HG02981 (cell line): ENCODE measurements around the gene XAF1.
"Not testable (repeated sequence)": the region's sequence is repeated elsewhere in the genome, so short reads cannot be mapped to it uniquely, and the experiment has no call there.

Source experiments
- ATAC-seq: cut with Tn5 transposase; IDR thresholded peaks from one replicate; pipeline ENCODE4 v1.9.1; 2021; ENCODE audit warnings: mild to moderate bottlenecking, moderate library complexity; ENCODE audit not compliant: unreplicated experiment

XAF1 gene

DNA sequence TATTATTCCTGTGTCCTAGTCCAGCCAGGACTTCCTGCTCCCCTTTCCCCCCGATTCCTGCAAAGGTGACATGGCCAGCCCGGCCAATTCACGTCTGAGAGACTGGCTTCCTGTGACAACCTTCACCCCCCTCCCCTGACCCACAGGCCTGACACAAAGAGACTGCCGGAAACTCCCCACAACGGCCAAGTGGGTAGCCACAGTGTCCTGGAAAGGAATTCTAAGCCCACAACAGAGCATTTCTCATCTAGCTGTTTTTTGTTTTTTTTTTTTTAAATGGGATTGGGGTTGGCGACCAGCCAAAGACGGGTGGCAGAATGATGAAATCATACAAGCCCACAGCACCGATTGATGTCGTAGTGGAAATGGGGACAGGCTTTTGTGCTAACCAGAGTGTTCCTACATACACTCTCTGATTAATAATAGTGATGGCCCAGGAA is 2.8 kb upstream of the XAF1 start:
- ATAC-seq: no peak

DNA sequence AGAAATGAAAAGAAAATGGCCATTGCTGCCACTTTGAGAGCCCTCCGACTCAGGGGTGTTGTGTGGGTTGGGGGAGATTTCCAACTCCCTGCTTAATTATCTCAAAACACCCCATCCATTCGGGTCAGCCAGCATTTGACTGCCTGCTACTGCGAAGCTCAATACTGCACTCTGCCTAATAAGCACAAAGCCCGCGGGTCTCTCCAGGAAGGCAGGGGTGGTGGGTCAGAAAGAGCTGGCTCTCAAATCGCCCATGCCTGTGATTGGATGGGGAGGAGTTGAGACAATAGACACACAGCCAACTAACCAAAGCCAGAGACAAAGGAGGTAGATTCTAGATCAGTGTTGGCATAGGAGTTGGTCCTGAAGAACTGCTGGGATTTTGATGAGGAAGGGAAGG is 2.3 kb upstream of the XAF1 start:
- no peak for ATAC-seq

DNA sequence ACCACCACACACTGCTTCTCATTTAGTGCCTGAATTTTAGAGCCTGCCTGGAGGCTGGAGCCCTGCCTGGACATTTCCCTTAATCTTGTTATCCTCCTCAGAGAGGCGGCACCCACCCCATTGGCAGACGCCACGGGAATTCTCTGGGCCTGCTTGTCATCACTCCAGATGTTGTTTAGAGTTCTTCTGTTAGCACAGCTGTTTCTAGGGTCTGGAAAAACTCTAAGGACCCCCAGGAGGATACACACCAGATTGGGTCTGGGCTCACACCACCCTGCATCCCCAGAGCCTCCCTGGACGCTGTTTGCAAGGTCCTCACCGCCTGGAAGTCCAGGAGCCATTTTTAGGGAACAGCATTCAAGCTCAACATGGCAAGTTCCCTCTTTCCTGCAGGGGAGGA is 565 bp upstream of the XAF1 start:
- ATAC-seq: no peak

DNA sequence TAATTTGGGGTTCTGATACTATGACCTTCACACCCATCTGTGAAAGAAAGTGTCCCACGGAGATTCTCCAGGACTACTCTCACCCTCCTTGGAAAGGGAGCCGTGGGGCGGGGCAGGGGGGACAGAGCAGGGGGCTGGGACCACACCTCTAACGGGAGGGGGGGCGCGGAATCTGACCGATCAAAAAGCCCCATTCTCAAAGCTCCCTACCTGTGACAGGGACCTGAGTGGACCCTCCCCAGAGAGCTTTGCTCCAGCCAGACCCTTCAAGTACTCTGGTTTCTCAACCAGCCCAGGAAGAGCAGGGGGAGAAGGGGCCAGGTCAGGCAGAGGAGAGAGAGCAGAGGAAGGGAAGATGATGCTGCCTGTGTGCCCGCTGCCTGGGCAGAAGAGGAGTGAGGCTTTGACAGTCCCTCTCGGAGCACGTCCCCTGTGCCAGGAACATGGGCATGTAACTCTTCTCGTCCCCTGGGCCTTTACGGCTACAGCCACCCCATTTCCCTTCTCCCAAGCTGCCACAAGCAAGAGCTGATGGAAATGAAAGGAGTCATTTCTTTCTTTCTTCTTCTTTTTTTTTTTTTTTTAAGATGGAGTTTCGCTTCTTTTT is 682 bp downstream of the XAF1 start:
- ATAC-seq: no peak

DNA sequence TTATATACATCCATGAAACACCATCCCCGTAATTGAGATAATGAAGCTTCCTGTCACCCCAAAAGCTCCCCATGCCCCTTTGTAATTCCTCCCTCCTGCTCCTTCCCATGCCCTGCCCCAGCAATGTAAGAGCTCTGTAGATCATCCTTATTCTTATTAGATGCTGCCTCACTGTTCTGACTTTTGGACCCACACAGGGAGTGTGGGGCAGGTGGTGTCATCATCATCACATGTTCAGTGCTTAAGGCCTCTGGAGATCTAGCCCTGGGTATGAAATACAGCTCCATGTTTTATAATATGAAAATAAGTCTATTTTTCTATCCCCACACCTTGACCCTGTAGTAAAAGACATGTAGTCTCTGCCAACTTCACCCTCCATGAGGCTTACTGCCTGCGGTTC is 1.9 kb downstream of the XAF1 start:
- ATAC-seq: no peak

DNA sequence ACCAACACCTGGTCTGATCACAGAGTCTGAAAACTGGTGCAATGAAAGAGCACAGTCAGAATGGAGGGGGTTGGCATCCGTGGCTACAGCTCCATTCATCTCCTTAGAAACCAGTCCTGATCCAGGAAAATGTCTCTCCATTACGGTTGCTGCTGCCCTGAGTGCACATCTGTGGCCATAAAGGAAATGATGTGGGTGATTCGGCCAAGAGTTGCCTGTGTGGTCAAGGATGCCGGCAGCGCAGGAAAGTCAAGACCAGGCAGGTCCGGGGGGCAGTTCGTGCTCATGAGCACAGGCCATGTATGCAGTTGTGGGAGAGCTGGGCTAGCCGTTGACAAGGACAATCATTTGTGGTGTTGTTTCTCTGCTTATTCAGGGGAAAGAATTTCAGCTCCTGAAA is 5.9 kb downstream of the XAF1 start:
- ATAC-seq: no peak

DNA sequence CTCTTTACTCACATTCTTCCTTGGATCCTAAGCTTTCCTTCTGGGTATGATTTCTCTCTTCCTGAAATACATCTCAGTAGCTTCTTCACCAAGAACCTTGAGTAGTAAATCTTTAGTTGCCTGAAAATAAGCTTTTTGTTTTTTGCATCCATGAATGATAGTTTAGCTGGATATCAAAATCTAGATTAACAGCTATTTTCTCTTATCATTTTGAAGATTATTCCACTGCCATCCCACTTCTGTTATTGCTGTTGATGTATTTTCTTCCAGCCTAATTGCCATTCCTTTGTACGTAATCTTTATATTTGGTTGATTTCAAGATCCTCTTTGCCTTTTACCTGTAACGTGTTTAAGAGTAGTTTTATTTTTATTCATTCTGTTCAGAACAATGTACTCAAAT is 12.6 kb downstream of the XAF1 start:
- no peak for ATAC-seq

DNA sequence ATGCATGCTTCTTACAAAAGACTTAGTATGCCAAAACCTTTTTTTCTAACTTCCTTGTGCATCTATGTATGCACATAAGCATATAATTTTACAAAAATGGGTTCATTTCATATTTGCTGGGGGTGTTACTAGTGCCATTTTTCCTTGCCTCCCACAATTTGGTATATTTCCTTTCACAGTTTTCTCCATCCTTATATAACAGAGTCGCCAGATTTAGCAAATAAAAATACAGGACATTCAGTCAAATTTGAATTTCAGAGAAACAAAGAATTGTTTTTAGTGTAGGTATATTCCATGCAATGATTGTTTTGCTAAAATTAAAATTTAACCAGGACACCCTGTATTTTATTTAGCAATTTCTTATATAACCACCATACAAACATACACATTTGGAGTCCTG is 16.2 kb downstream of the XAF1 start:
- ATAC-seq: no peak

DNA sequence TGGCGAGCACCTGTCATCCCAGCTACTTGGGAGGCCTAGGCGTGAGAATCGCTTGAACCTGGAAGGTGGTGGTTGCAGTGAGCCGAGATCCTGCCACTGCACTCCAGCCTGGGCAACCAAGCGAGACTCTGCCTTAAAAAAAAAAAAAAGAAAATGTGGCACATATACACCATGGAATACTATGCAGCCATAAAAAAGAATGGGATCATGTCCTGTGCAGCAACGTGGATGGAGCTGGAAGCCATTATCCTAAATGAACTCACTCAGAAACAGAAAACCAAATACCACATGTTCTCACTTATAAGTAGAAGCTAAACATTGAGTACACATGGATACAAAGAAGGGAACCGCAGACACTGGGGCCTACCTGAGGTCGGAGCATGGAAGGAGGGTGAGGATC is 19.1 kb downstream of the XAF1 start:
- not testable (repeated sequence) for ATAC-seq

DNA sequence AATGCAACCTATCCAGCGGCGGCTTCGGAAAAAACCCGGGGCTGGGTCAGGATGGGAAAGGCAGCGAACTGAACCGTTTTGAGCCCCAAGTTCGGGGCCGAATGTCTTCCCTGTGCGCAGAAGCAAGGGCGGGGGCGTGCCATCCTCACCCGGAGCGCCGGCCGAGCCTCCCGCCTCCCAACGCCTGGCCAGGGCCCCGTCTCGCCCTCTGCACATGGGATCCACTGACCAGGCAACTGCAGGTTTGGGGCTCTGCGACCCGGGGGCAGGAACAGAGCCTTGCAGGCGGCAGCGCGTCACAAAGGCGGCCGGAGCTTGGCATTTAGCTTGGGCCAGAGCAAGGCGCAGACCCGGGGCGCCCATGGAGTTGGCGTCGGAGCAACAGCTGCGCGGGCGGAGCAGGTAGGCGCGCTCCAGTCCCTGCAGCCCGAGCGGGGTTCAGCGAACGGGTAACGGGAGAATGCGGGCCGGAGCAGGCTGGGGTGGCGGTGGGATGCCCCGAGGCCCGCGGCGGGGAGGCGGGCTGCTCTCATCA is 20.1 kb downstream of the XAF1 start, which contains the start of gene FBXO39:
Gene FBXO39, plus strand, starts transcription at position 345 of the 535 bp plus-strand sequence. CDS start 3,654 bp downstream, outside the sequence.
- no peak for ATAC-seq

DNA sequence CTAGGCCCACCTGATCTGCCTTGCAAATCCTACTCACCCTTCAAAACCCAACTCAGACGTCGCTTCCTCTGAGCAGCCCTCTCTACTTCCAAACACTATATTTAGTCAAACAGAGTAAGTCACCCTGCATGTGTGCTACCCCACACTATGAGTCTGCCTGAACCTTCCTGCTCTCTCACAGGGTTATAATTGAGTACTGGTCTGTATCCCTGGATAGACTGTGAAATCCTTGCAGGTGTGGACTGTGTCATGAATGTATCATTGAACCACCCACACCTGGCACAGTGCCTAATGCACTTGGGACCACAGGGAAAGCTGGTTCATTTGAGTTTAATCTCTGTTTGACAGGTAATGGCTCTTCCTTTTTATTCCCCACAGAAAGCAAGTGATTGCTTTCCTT is 23.6 kb downstream of the XAF1 start:
- no peak for ATAC-seq

DNA sequence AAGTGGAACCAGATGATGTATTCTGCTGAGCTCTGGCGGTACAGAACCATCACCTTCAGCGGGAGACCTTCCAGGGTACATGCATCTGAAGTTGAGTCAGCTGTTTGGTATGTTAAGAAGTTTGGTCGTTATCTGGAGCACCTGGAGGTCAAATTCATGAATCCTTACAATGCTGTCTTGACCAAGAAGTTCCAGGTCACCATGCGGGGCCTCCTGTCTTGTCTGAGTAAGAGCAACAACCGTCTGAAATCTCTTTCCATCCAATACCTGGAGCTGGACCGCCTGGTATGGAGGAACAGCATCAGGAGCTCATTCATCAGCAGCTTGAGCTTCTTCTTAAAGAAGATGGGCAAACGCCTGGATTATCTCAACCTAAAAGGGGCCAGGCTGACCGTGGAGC is 24.2 kb downstream of the XAF1 start:
- ATAC-seq: no peak

DNA sequence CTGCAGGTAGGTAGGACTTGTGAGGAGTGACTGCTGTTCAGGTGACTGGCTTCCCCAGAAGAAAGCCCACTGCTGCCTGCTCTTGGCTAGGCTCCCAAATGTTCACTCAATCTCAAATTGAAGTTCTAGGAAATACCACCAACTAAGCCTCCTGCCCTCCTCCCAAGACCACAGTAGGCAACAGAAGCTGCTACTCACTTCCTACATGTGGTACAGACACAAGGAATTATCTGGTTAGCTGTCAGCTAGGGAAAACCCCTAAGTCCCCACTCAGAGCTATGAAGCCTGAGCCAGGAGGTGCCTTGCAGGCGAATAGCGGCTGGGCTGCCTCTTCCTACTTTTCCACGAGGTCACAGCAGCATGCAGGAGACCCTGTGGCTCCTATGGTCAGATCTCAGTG is 25.0 kb downstream of the XAF1 start:
- no peak for ATAC-seq

DNA sequence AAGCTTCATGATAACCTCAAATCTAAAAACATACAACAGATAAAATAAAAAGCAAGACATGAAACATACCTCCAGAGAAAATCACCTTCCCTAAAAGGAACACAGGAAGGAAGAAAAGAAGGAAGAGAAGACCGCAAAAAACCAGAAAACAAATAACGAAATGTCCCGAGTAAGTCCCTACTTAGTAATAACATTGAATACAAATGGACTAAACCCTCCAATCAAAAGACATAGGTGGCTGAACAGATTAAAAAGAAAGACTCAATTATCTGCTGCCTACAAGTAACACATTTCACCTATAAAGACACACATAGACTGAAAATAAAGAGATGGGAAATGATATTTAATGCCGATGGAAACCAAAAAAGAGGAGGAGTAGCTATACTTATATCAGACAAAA is 26.4 kb downstream of the XAF1 start:
- ATAC-seq: no peak

DNA sequence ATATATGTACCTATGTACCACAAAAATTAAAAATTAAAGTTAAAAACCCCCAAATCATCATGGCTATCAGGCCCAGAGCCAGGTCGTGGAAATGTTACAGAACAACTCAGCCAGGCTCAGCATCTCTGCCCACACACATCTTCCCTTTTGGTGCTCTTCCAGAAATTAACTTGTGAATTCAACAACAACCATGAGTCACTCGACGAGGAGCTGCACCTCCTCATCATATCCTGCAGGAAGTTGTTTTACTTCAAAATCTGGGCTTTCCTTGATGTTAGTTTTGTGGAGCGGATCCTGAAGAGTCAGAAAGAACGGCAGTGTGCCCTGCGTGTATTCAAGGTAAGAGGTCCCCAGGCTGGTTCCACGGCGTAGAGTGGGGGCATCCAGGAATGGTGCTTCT is 30.8 kb downstream of the XAF1 start:
- ATAC-seq: no peak

DNA sequence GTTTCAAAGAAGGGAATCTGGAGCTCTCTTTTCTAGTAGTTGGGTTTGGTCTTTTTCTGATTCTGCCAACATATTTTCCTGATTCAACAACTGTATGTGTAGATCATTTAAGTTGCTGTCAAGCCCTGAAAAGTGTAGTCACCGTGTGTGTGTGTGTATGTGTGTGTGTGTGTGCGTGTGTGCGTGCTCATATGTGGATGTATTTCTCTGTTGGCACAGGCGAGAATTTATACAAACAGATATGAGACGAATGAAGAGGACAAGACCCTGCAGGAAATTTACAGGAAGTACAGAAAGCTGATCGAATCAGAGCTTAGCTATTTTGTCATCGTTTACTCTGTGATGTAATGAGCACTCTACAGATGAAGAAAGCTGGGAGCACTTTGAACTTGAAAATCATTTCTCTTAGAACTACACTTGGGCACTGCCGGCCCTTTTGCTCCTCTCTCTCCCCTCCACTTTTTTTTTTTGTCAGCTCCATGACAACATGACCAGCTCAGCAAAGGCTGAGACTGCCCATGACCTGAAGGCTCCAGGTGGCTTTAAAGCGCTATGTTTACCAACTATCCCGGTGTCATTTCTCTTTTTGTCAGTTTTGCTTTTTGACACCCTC is 31.3 kb downstream of the XAF1 start:
- no peak for ATAC-seq

DNA sequence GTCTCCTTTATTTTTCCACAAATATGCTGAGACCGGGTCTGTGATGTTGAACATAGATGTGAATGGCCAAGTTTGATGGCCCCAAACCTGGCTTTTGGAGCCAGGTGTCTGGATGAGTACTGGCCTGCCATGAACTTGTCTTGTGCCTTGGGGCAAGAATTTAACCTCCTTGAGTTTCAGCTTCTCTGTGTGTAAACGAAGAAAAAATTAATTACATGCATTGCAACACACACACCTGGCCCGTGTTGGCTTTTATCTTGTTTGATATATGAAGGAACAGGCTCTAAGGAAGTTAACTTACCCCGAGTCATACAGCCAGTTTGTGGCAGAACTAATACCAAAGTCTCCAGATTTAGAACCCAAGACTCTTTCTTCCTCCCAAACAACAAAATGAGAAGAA is 33.3 kb downstream of the XAF1 start:
- no peak for ATAC-seq

DNA sequence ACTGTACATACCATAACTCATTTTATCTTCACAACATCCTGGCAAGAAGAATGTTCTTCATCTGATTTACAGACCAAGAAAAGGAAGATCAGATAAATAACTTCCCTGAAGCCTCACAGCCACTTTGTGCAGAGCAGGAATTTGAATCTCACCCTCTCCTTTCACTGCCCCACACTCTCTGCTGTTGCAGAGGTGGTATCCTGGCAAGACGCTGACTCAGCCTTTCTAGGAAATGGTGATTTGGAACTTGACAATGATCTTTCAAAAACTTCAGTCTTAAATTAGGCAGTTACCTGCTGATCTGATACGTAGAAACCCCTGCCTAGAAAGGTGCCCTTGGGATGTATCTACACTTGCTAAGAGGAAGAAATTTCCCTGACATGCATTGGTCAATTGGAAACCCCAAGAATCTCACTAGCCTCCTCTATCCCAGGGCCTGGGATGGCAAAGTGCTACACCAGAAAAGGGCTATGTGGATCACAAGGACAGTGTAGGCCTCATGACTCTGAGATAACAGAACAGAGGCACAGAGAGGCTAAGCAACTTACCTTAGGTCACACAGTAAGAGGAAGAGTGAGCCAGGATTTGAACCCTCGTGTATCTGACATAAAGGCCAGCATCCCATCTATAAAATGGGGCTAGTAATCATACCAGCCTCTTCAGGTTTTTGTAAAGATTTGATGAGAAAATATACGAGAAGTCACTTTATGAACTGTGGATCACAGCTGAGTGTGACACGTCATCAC is 38.1 kb downstream of the XAF1 start:
- no peak for ATAC-seq

DNA sequence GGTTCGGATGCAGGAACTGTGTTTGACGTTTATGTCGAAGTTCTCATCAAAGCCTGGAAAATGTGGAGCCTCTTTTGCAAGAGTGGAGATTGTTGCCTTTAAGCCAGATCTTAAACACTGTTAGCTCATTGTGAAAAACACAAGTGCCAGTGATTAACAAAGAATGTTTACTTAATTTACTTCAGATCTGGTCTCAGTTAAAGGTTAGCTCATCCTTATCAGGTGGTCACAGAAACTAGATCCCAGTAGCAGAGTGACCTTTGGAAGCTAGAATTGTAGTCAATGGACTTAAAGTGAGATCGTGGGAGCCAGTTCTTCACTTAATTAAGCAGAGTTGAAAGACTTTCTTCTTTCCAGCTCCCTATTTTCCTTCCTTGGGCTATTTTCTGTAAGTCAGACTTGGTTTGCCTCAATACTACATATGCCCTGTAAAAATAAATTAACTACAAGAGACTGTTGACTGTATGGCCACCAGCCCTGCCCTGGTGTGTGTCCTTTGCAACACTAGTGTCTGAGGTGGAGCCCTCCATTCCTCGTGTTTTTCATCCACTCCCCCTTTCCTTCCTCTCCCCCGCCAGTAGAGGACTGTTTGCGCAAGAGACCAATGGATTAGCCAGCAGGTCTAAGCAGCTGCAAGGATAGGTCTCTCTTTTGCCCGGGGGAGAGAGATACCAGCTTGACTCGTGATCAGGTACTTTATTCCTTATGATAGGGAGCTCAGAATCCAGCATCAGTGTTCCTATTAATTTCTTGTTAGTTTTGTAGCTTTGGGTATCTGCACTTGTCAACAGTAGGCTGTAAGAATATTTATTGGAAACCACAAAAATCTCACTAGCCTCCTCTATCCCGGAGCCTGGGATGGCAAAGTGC is 40.4 kb downstream of the XAF1 start:
- ATAC-seq: no peak

DNA sequence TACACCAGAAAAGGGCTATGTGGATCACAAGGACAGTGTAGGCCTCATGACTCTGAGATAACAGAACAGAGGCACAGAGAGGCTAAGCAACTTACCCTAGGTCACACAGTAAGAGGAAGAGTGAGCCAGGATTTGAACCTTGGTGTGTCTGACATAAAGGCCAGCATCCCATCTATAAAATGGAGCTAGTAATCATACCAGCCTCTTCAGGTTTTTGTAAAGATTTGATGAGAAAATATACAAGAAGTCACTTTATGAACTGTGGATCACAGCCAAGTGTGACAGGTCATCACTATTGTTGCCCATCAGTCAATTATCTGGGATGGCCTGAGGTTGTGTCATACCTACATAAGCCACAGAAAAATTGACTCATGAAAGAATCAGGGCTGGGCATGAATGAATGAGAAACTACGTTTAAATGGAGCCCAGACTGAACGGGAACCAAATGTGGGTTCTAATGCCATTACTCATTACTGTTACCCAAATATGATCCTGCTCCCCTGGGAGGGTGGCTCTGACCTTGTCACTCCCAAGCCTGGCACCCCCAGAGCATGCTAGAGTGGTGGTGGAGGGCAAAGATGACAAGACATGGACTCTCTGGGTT is 41.1 kb downstream of the XAF1 start:
- no peak for ATAC-seq
